Hematopoietic multipotent progenitor cell treated with erythropoietin and hydrocortisone succinate and interleukin-3 and kit ligand, for 17 days (in vitro differentiated cells): ENCODE measurements around the gene C9orf57.
"Not testable (repeated sequence)": the region's sequence is repeated elsewhere in the genome, so short reads cannot be mapped to it uniquely, and the experiment has no call there.

Experiments
- DNase-seq: peaks from one replicate; pipeline ENCODE4 v3.0.0-alpha.2; 2015; ENCODE audit warnings: low spot score

The C9orf57 gene

DNA sequence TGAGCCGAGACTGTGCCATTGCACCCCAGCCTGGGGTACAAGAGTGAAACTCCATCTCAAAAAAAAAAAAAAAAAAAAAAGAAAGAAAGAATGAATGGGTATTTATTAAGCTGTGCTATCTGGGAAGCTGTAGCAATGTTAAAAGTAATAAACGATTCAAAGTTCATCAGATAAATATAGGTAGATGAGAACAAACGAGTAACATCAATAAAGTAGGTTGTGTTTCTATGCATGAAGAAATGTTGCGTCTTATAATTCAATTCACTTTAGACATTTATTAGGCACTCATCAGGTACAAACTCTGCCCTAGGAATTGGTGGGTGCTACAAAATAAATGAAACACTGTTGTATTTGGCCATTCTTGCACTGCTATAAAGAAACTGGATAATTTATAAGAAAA, 36.8 kb downstream of the C9orf57 start:
- DNase-seq: no peak

DNA sequence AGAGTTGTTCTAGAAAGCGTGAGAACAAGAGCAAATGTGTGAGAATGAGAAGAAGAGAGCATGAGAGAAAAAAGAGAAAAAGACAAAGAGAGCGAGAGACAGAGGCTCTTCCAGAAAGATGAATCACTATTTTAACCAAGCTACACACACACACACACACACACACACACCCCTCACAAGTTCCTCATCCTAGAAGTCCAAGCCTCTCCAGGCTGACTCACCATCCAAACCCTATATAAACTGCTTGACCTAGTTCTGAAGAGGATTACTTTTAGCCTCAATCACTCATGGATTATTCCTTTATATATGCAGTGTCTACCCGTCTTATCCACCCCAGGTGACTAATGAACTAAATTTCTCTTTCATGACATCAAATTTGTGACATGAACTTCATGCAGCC, 37.6 kb downstream of the C9orf57 start:
- no peak for DNase-seq

DNA sequence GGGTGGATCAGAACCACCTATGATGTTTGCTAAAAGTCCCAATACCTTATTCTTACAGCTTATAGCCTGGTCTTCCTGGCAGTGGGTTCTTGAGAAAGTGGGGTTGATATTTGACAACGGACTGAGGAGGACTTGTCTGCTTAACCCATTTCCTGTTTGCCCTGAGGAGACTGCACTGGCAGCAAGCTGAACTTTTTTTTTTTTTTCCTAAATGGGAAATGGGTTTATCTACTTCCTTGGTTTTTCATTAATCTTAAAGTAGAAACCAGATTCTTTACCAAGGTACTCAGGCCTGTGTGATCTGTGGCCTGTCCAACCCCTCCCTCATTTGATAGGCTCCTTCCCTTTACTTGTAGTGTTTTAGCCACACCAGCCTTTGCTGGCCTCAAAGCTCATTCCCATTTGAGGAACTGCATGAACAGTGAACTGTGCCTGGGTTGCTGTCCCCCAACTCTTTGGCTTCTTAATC, 47.1 kb downstream of the C9orf57 start:
- DNase-seq: no peak

DNA sequence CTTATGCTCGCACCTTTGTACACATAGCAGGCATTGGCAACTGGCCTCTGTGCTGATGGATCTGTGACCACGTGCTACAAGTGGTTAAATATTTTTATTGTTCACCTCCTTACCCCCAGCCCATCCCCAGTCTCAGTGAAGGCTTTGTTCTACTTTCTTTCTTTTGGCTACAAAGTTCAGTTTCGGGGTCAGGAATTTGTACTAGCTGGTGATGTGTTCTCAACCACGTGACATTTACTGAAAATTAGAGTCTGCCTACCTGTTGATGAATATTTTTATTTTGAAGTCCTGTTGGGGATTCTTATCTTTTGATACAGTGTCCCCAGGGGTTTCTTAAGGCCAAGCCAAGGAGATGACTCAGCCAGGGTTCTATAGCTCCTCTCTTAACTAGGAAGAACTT, 47.8 kb downstream of the C9orf57 start:
- DNase-seq: no peak

DNA sequence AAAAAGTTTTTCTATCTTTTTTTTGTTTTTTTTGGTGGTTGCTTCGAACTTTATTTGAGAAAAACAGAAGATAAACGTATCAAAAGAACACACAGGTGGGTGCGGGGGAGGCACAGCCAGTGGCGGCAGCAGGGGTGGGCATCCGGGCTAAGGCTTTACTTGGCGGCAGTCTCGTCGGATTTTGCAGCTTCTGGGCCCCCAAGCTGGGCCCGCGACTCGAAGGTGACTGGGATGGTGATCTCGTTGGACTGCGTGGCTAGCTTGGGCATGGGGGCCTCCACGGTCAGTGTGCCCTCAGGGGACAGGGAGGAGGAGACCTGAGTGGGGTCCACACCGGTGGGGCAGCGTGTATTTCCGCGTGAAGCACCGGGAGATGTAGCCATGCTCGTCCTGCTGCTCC, 52.7 kb downstream of the C9orf57 start:
- DNase-seq: not testable (repeated sequence)

DNA sequence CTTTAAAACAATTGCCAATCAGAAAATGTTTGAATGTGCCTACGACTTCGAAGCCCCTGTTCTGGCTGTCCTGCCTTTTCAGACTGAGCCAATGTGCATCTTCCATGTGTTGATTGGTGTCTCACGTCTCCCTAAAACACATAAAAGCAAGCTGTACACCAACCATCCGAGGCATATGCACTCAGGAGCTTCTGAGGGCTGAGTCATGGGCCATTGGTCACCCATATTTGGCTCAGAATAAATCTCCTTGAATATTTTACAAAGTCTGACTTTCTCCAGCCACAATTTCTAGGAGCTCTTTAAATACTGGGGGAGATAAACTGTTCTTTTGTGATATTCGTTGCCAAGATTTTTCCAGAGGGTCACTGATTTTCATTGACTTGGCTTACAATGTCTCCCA, 53.9 kb downstream of the C9orf57 start:
- DNase-seq: no peak

DNA sequence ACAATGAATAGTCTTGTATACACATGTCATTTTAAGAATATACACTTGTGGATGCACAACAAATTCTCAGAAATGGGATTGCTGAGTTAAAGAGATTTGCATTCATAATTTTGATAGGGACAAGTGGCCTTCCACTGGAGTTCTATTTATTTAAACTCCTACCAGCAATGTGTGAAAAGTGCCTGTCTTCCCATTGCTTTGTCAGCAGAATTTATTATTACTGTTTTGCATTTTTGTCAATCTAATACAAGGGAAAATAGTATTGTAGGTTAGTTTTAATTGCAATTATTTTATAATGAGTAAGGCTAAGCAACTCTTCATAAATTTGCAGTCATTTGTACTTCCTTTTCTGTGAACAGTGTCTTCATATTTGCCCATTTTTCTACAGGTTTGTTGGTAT, 55.0 kb downstream of the C9orf57 start:
- DNase-seq: no peak
